NCI-H2081 (cell line): Measurements from ENCODE around the gene TSHZ2.
"Not testable (repeated sequence)": the region's sequence is repeated elsewhere in the genome, so short reads cannot be mapped to it uniquely, and the experiment has no call there.

Source experiments
- DNase-seq, 2 experiments: peaks; one replicate each; lab custom pipeline; 2025; lab: John Stamatoyannopoulos, UW

The TSHZ2 gene

GRCh38 chr20:52998268-52998667, 26.1 kb downstream of the TSHZ2 start:
- no peak for DNase-seq

GRCh38 chr20:52999040-52999439, 26.9 kb downstream of the TSHZ2 start:
- no peak for DNase-seq

GRCh38 chr20:53001498-53002301, 29.5 kb downstream of the TSHZ2 start:
- DNase-seq = no peak

- DNase-seq = no peak
Measured at GRCh38 chr20:53002786-53003185, 30.6 kb downstream of the TSHZ2 start.

GRCh38 chr20:53003420-53004154, 31.4 kb downstream of the TSHZ2 start:
- DNase-seq = peak in 1 of 2 experiments; percentile 37

GRCh38 chr20:53004267-53004813, 32.2 kb downstream of the TSHZ2 start:
- DNase-seq = no peak

GRCh38 chr20:53009979-53010735, 38.0 kb downstream of the TSHZ2 start:
- DNase-seq = no peak

- no peak for DNase-seq
Measured at GRCh38 chr20:53011640-53012039, 39.5 kb downstream of the TSHZ2 start.

- no peak for DNase-seq
Measured at GRCh38 chr20:53013183-53013582, 41.0 kb downstream of the TSHZ2 start.

- DNase-seq = no peak
Measured at GRCh38 chr20:53013847-53014246, 41.7 kb downstream of the TSHZ2 start.

GRCh38 chr20:53016071-53016470, 43.9 kb downstream of the TSHZ2 start:
- no peak for DNase-seq

GRCh38 chr20:53016534-53017042, 44.4 kb downstream of the TSHZ2 start:
- no peak for DNase-seq

- no peak for DNase-seq
Measured at GRCh38 chr20:53017206-53017605, 45.0 kb downstream of the TSHZ2 start.

GRCh38 chr20:53019464-53019863, 47.3 kb downstream of the TSHZ2 start:
- DNase-seq = no peak

- no peak for DNase-seq
Measured at GRCh38 chr20:53020376-53020775, 48.2 kb downstream of the TSHZ2 start.

- no peak for DNase-seq
Measured at GRCh38 chr20:53020834-53021233, 48.7 kb downstream of the TSHZ2 start.

- DNase-seq = no peak
Measured at GRCh38 chr20:53021934-53022333, 49.8 kb downstream of the TSHZ2 start.

GRCh38 chr20:53023732-53024520, 51.8 kb downstream of the TSHZ2 start:
- DNase-seq = peak; percentile 35 to 67

GRCh38 chr20:53024653-53025052, 52.5 kb downstream of the TSHZ2 start:
- not testable (repeated sequence) for DNase-seq

- DNase-seq = no peak
Measured at GRCh38 chr20:53027089-53027488, 54.9 kb downstream of the TSHZ2 start.

- no peak for DNase-seq
Measured at GRCh38 chr20:53028337-53029007, 56.3 kb downstream of the TSHZ2 start.
